ENCODE measurements around the gene A2ML1.

The A2ML1 gene

DNA sequence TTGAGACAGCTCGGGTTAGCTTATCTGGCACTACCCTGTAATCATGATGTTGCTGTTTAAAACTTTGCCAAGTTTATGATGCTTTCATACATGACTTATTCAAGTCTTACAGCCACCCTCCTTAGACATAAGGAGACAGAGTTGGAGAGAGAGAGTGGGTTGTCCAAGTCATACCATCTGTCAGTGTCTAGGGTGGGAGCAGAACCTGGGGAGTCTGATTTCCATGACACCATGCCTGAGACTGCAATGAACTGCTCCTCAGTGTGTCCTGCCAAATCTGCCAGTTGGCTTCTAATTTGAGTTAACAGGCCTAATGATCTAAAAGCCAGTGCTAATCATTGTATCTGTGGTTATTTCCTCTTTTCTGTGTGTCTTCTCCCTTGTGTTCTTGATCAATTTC, 48.2 kb downstream of the A2ML1 start:
- H3K36me3 ChIP-seq (ENCODE audit: control insufficient read depth, insufficient read depth, low read length): no peaks in the 10 kb centered on the region
- no peak overlapping the region for H3K4me3 ChIP-seq (ENCODE audit: insufficient read depth, low read depth, low read length, poor library complexity, severe bottlenecking)
- no peak overlapping the region for H3K27ac ChIP-seq (ENCODE audit: insufficient read depth, low read length, poor library complexity, severe bottlenecking)
- no peaks in the 10 kb centered on the region for H3K4me1 ChIP-seq (ENCODE audit: control insufficient read depth, insufficient read depth, low read length, poor library complexity, severe bottlenecking)
- DNase-seq: no peak
- no peaks in the 10 kb centered on the region for H3K9me3 ChIP-seq (ENCODE audit: control insufficient read depth, low read length)
- no peaks in the 10 kb centered on the region for H3K27me3 ChIP-seq (replicated peaks; ENCODE audit: control insufficient read depth, insufficient read depth, low read length, poor library complexity, severe bottlenecking)

DNA sequence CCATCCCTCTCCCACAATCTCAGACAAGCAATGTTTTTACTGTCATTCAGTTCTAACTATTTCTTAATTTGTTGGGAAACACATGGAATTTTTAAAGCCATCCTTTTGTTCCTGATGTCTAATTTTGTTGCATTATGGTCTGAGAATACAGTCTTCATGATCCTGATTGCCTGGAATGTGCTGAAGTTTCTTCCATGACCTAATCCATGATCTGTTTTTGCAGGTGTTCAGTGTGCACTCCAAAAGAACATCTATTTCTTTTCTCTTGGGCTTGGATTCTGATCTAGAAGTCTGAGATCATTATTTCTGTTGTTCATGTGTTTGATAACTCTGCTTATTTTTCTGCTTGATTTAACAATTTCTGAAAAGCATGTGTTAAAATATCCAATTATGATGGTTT, 48.6 kb downstream of the A2ML1 start:
- no peak for DNase-seq
- Histone ChIP-seq H3K9me3 (ENCODE audit: control insufficient read depth, low read length) (no peaks in the 10 kb centered on the region), H3K27ac (ENCODE audit: insufficient read depth, low read length, poor library complexity, severe bottlenecking) (no peak overlapping the region), H3K36me3 (ENCODE audit: control insufficient read depth, insufficient read depth, low read length) (no peaks in the 10 kb centered on the region), H3K4me1 (ENCODE audit: control insufficient read depth, insufficient read depth, low read length, poor library complexity, severe bottlenecking) (no peaks in the 10 kb centered on the region), H3K4me3 (ENCODE audit: insufficient read depth, low read depth, low read length, poor library complexity, severe bottlenecking) (no peak overlapping the region), H3K27me3 (replicated peaks; ENCODE audit: control insufficient read depth, insufficient read depth, low read length, poor library complexity, severe bottlenecking) (no peaks in the 10 kb centered on the region)

DNA sequence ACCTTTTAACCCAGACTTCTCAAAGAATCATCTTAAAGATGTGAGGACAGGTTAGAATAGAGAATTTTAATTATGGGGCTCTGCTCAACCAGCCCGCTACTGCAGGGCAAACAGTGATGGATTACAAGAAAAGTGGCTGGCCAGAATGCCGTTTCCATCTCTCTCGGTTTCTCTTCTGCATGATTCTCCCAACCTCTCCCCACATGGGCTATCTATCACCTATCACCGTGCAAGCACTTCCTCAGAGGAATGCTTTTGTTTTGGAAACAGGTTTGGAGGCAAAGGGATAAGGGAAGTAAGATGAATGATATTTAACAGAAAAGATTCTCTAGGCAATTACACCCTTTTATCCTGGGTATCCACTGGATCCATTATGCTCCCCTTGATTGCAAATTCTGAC, 54.5 kb downstream of the A2ML1 start:
- Histone ChIP-seq H3K36me3 (ENCODE audit: control insufficient read depth, insufficient read depth, low read length) (no peaks in the 10 kb centered on the region), H3K9me3 (ENCODE audit: control insufficient read depth, low read length) (no peaks in the 10 kb centered on the region)

DNA sequence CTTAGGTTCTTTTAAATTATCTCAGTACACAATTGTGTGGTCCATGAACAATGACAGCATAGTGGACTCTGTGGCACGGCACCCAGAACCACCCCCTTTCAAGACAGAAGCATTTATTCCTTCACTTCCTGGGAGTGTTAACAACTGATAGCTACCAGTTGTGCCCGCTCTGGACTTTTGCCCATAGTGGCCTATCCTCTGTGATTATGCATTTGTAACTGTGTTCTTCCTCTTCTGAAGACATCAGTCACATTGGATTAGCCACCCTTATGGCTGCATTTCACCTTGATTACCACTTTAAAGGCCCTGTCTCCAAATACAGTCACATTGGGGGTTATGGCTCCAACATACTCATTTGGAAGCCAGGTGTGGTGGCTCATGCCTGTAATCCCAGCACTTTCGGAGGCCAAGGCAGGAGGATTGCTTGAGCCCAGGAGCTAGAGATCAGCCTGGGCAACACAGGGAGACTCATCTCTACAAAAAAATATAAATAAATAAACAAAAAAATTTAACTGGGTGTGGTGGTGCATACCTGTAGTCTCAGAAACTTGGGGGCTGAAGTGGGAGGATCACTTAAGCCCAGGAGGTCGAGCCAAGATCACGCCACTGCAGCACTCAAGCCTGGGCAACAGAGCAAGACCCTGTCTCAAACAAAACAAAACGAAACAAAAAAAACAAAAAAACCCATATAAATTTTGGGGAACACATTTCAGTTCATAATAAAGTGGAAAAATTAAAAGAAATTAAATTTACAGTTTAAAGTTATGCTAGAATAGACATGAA, 64.3 kb downstream of the A2ML1 start:
- no peaks in the 10 kb centered on the region for H3K36me3 ChIP-seq (ENCODE audit: control insufficient read depth, insufficient read depth, low read length)
- DNase-seq: no peak
- no peak overlapping the region for H3K27ac ChIP-seq (ENCODE audit: insufficient read depth, low read length, poor library complexity, severe bottlenecking)
- no peaks in the 10 kb centered on the region for H3K4me1 ChIP-seq (ENCODE audit: control insufficient read depth, insufficient read depth, low read length, poor library complexity, severe bottlenecking)
- H3K4me3 ChIP-seq (ENCODE audit: insufficient read depth, low read depth, low read length, poor library complexity, severe bottlenecking): no peak overlapping the region
- no peaks in the 10 kb centered on the region for H3K27me3 ChIP-seq (replicated peaks; ENCODE audit: control insufficient read depth, insufficient read depth, low read length, poor library complexity, severe bottlenecking)
- no peaks in the 10 kb centered on the region for H3K9me3 ChIP-seq (ENCODE audit: control insufficient read depth, low read length)

More for the DNA sequence above, 54.5 kb downstream of the A2ML1 start:
- H3K4me1 ChIP-seq (ENCODE audit: control insufficient read depth, insufficient read depth, low read length, poor library complexity, severe bottlenecking): no peaks in the 10 kb centered on the region
- H3K27me3 ChIP-seq (replicated peaks; ENCODE audit: control insufficient read depth, insufficient read depth, low read length, poor library complexity, severe bottlenecking): no peaks in the 10 kb centered on the region
- no peak for DNase-seq
- H3K4me3 ChIP-seq (ENCODE audit: insufficient read depth, low read depth, low read length, poor library complexity, severe bottlenecking): no peak overlapping the region
- H3K27ac ChIP-seq (ENCODE audit: insufficient read depth, low read length, poor library complexity, severe bottlenecking): no peak overlapping the region

DNA sequence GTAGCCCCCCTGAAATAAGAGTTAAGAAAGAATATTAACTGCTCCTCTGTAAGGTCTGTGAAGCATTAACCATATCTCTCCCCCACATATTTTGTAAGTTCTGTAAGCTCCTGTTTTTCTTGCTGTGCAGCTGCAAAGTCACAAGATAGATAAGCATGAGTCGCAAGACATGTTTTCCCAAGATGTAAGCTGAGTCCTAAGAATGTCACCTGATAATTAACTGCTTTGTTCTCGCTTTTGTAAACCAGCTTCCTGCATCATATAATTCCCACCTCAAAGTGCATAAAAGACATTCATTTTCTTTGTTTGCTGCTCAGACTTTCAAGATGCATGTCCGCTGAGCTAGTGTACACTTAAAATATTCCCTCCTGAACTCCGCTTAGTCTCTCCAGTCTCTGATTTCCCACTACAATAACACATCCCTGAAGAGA, 64.9 kb downstream of the A2ML1 start:
- Histone ChIP-seq H3K4me3 (ENCODE audit: insufficient read depth, low read depth, low read length, poor library complexity, severe bottlenecking) (no peak overlapping the region), H3K4me1 (ENCODE audit: control insufficient read depth, insufficient read depth, low read length, poor library complexity, severe bottlenecking) (no peaks in the 10 kb centered on the region), H3K36me3 (ENCODE audit: control insufficient read depth, insufficient read depth, low read length) (no peaks in the 10 kb centered on the region), H3K27me3 (replicated peaks; ENCODE audit: control insufficient read depth, insufficient read depth, low read length, poor library complexity, severe bottlenecking) (no peaks in the 10 kb centered on the region), H3K27ac (ENCODE audit: insufficient read depth, low read length, poor library complexity, severe bottlenecking) (no peak overlapping the region), H3K9me3 (ENCODE audit: control insufficient read depth, low read length) (no peaks in the 10 kb centered on the region)
- DNase-seq: no peak

DNA sequence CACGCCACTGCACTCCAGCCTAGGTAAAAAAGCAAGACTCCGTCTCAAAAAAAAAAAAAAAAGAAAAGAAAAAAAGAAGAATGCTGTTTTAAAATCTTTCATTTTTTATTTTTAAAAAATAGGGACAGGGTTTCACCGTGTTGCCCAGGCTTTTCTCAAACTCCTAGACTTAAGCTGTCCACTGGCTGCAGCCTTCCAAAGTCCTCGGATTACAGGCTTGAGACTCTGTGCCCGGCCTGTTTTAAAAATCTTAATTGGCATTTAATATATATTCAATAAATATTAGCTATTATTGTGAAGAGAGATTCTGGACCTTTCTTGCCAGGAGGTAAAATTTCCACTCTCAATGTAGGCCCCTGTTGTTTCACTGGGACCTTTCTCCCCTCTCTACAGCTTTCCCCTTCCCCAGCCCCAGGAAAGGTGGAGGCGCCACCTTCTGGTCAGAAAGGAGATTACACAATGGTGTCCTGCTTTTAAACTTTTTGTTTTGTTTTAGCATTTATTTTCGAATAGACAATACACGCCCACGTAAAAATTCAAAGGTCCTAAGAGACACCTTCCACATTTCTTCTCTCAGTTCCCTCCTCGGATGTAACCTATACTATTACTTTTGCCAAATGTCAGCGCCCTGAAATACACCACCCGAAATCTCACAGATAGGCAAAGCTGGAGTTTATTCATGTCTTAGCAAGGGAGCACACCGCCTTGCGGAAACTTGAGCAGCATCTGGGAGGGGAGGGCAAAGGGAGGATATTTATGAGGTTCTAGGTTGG, 68.1 kb downstream of the A2ML1 start:
- peak; percentile 9 to 46 (median 10) for DNase-seq
- Histone ChIP-seq H3K36me3 (ENCODE audit: control insufficient read depth, insufficient read depth, low read length) (no peaks in the 10 kb centered on the region), H3K4me1 (ENCODE audit: control insufficient read depth, insufficient read depth, low read length, poor library complexity, severe bottlenecking) (no peaks in the 10 kb centered on the region), H3K27ac (ENCODE audit: insufficient read depth, low read length, poor library complexity, severe bottlenecking) (no peak overlapping the region), H3K9me3 (ENCODE audit: control insufficient read depth, low read length) (no peaks in the 10 kb centered on the region), H3K4me3 (ENCODE audit: insufficient read depth, low read depth, low read length, poor library complexity, severe bottlenecking) (peak overlapping the region; percentile 52), H3K27me3 (replicated peaks; ENCODE audit: control insufficient read depth, insufficient read depth, low read length, poor library complexity, severe bottlenecking) (no peaks in the 10 kb centered on the region)

DNA sequence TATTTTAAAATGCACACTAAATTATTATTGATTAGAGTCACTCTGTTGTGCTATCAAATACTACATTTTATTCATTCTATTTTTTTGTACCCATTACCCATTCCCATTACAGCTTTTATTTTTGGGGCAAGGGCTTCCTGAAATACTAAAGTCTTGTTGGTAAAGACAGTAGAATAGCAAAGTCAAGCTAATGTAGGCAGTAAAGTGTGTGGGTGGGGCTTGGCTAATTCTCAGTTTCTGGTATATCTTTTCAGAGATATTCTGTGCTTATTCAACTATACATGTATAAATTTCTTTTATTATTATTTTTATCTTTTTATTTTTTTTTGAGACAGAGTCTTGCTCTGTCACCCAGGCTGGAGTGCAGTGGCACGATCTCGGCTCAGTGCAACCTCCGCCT, 69.6 kb downstream of the A2ML1 start:
- no peak overlapping the region for H3K4me3 ChIP-seq (ENCODE audit: insufficient read depth, low read depth, low read length, poor library complexity, severe bottlenecking)
- no peaks in the 10 kb centered on the region for H3K9me3 ChIP-seq (ENCODE audit: control insufficient read depth, low read length)
- H3K27me3 ChIP-seq (replicated peaks; ENCODE audit: control insufficient read depth, insufficient read depth, low read length, poor library complexity, severe bottlenecking): no peaks in the 10 kb centered on the region
- H3K27ac ChIP-seq (ENCODE audit: insufficient read depth, low read length, poor library complexity, severe bottlenecking): no peak overlapping the region
- no peaks in the 10 kb centered on the region for H3K36me3 ChIP-seq (ENCODE audit: control insufficient read depth, insufficient read depth, low read length)
- H3K4me1 ChIP-seq (ENCODE audit: control insufficient read depth, insufficient read depth, low read length, poor library complexity, severe bottlenecking): no peaks in the 10 kb centered on the region
- DNase-seq: no peak

DNA sequence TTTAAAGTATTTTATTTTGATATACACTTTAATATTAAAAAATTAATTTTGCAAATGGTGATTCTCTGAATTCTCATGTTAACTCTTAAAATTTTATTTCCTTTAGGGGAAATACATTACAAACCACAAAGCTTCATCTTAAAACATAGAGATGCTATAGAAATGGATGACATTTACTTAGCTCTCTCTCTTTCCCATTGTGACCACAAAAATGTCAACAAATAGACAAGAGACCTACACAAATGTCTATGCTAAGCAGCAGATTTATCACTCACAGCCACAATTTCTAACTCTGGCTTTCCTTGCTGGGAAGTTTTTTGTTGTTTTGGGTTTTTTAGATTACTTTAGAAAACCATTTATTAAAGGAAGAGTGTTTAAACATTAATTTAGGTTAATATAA, 72.0 kb downstream of the A2ML1 start:
- Histone ChIP-seq H3K36me3 (ENCODE audit: control insufficient read depth, insufficient read depth, low read length) (no peaks in the 10 kb centered on the region), H3K27me3 (replicated peaks; ENCODE audit: control insufficient read depth, insufficient read depth, low read length, poor library complexity, severe bottlenecking) (no peaks in the 10 kb centered on the region), H3K4me1 (ENCODE audit: control insufficient read depth, insufficient read depth, low read length, poor library complexity, severe bottlenecking) (no peaks in the 10 kb centered on the region), H3K9me3 (ENCODE audit: control insufficient read depth, low read length) (no peaks in the 10 kb centered on the region), H3K4me3 (ENCODE audit: insufficient read depth, low read depth, low read length, poor library complexity, severe bottlenecking) (no peak overlapping the region), H3K27ac (ENCODE audit: insufficient read depth, low read length, poor library complexity, severe bottlenecking) (no peak overlapping the region)
- DNase-seq: no peak

DNA sequence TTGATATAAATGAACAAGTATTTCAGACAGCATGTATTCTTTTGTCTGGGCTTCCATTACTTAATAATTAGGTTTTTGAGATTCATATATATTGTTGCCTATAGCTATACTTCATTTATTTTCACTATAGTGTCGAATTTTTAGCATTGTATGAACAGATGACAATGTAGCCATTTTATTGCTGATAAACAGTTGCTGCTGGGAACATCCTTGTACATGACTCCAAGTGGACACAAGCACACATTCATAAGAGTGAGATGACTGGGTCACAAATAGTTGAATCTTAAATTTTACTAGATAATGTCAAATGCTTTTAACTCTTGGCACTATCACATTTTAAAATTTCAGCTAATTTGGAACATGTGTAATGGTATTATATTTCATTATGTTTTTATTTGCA, 72.6 kb downstream of the A2ML1 start:
- Histone ChIP-seq H3K36me3 (ENCODE audit: control insufficient read depth, insufficient read depth, low read length) (no peaks in the 10 kb centered on the region), H3K4me3 (ENCODE audit: insufficient read depth, low read depth, low read length, poor library complexity, severe bottlenecking) (no peak overlapping the region), H3K27me3 (replicated peaks; ENCODE audit: control insufficient read depth, insufficient read depth, low read length, poor library complexity, severe bottlenecking) (no peaks in the 10 kb centered on the region), H3K4me1 (ENCODE audit: control insufficient read depth, insufficient read depth, low read length, poor library complexity, severe bottlenecking) (no peaks in the 10 kb centered on the region), H3K9me3 (ENCODE audit: control insufficient read depth, low read length) (no peaks in the 10 kb centered on the region), H3K27ac (ENCODE audit: insufficient read depth, low read length, poor library complexity, severe bottlenecking) (no peak overlapping the region)
- no peak for DNase-seq

DNA sequence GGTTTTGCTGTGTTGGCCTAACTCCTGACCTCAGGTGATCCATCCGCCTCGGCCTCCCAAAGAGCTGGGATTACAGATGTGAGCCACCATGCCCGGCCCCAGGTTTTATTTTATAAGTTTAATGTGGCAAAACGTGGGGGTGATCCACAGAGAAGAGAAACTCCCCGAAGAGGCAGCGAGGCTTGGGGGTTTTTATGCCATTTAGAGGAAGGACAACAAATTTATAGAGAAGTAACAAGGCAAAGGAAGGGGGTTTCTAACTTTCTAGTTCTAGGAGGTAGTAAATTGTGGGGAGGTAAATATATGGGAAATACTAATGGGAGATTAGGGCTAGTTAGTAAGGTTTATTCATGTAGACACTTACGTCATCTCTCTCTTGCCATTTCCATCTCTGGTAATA, 74.7 kb downstream of the A2ML1 start:
- H3K9me3 ChIP-seq (ENCODE audit: control insufficient read depth, low read length): no peaks in the 10 kb centered on the region
- H3K4me3 ChIP-seq (ENCODE audit: insufficient read depth, low read depth, low read length, poor library complexity, severe bottlenecking): no peak overlapping the region
- no peak for DNase-seq
- H3K27me3 ChIP-seq (replicated peaks; ENCODE audit: control insufficient read depth, insufficient read depth, low read length, poor library complexity, severe bottlenecking): no peaks in the 10 kb centered on the region
- no peaks in the 10 kb centered on the region for H3K36me3 ChIP-seq (ENCODE audit: control insufficient read depth, insufficient read depth, low read length)
- no peak overlapping the region for H3K27ac ChIP-seq (ENCODE audit: insufficient read depth, low read length, poor library complexity, severe bottlenecking)
- H3K4me1 ChIP-seq (ENCODE audit: control insufficient read depth, insufficient read depth, low read length, poor library complexity, severe bottlenecking): no peaks in the 10 kb centered on the region

Data from effector memory CD4-positive, alpha-beta T cell (primary cell).